Activated CD4-positive, alpha-beta memory T cell treated with anti-CD3 and anti-CD28 coated beads, Interleukin-2, amount 10 ng/mL, durations not matched to agents 7 days and 5 days (primary cell): ENCODE data around the gene GPLD1. TPM values are rescaled to one million over a fixed set of nuclear protein-coding genes. Genes with fewer than 3 reads are reported as not detected.

ENCODE experiments used
- CTCF ChIA-PET: fragments of 350-600 bp; sonication (Branson Sonifier 250); formaldehyde crosslinking; loops from one replicate; lab custom pipeline; 2021; ENCODE audit warnings: antibody characterized with exemption, inconsistent platforms; lab: Charles Lee
- POLR2A ChIA-PET: fragments of 350-600 bp; sonication (Branson Sonifier 250); formaldehyde crosslinking; loops from one replicate; lab custom pipeline; 2021; ENCODE audit warnings: antibody characterized with exemption; lab: Charles Lee
- DNase-seq: peaks from one replicate; pipeline ENCODE4 v3.0.0-alpha.2; 2020
- H3K27ac Mint-ChIP-seq: one replicate; pipeline ENCODE4 v1.8.0; 2021; ENCODE audit warnings: mild to moderate bottlenecking, mixed read lengths
- H3K27me3 Mint-ChIP-seq: one replicate; pipeline ENCODE4 v1.8.0; 2021; ENCODE audit warnings: mixed read lengths
- H3K36me3 Mint-ChIP-seq: one replicate; pipeline ENCODE4 v1.8.0; 2021; ENCODE audit warnings: low read depth, mixed read lengths
- H3K4me1 Mint-ChIP-seq: one replicate; pipeline ENCODE4 v1.8.0; 2021; ENCODE audit warnings: mixed read lengths
- H3K4me3 Mint-ChIP-seq: one replicate; pipeline ENCODE4 v1.8.0; 2021; ENCODE audit warnings: mild to moderate bottlenecking, mixed read lengths
- H3K9me3 Mint-ChIP-seq: one replicate; pipeline ENCODE4 v1.8.0; 2021; ENCODE audit warnings: mixed read lengths
- total RNA-seq, 2 experiments: library from RNA; stranded (reverse); gene quantifications; one replicate each; pipeline ENCODE4 v1.2.3, GENCODE V29; 2021

GPLD1 gene
- total RNA-seq, 2 experiments from 2014 or later: 0.18 to 0.20 TPM

- H3K27me3 Mint-ChIP-seq: peaks cover 2% of the 10 kb centered on the region
- no peak overlapping the region for H3K27ac Mint-ChIP-seq
- POLR2A ChIA-PET: interaction anchor here (0.6 kb wide), 1 partner anchor 167 kb away, joined by 3 read pairs; no protein-coding TSS in a partner anchor
Measured at GRCh38 chr6:24469811-24470210, 19.6 kb downstream of the GPLD1 start.

GRCh38 chr6:24464253-24465038 lies 24.9 kb downstream of the GPLD1 start:
- ChIA-PET POLR2A (no interaction called here), CTCF (interaction anchor here (1.0 kb wide), 1 partner anchor 10 kb away, joined by 4 read pairs; no protein-coding TSS in a partner anchor)
- H3K36me3 Mint-ChIP-seq: no peaks in the 10 kb centered on the region

More at GRCh38 chr6:24469811-24470210, 19.6 kb downstream of the GPLD1 start:
- H3K9me3 Mint-ChIP-seq: no peaks in the 10 kb centered on the region
- CTCF ChIA-PET: no interaction called here
- no peak overlapping the region for H3K4me3 Mint-ChIP-seq
- H3K36me3 Mint-ChIP-seq: no peaks in the 10 kb centered on the region
- no peak for DNase-seq
- no peaks in the 10 kb centered on the region for H3K4me1 Mint-ChIP-seq

GRCh38 chr6:24460966-24461365 lies 28.4 kb downstream of the GPLD1 start:
- Mint-ChIP-seq H3K9me3 (no peaks in the 10 kb centered on the region), H3K4me3 (no peak overlapping the region), H3K36me3 (no peaks in the 10 kb centered on the region), H3K27me3 (peaks cover 2% of the 10 kb centered on the region), H3K27ac (no peak overlapping the region), H3K4me1 (no peaks in the 10 kb centered on the region)
- ChIA-PET POLR2A (no interaction called here), CTCF (interaction anchor here (0.7 kb wide), 1 partner anchor 34 kb away, joined by 3 read pairs; the partner anchor contains the start of gene ALDH5A1)
- DNase-seq: no peak

More at GRCh38 chr6:24464253-24465038, 24.9 kb downstream of the GPLD1 start:
- no peaks in the 10 kb centered on the region for H3K9me3 Mint-ChIP-seq
- H3K27me3 Mint-ChIP-seq: peaks cover 2% of the 10 kb centered on the region
- no peaks in the 10 kb centered on the region for H3K4me1 Mint-ChIP-seq
- H3K27ac Mint-ChIP-seq: no peak overlapping the region
- no peak overlapping the region for H3K4me3 Mint-ChIP-seq
- DNase-seq: no peak

- Mint-ChIP-seq H3K36me3 (no peaks in the 10 kb centered on the region), H3K4me3 (no peak overlapping the region), H3K9me3 (no peaks in the 10 kb centered on the region), H3K4me1 (no peaks in the 10 kb centered on the region), H3K27me3 (no peaks in the 10 kb centered on the region), H3K27ac (no peak overlapping the region)
- ChIA-PET POLR2A (no interaction called here), CTCF (no interaction called here)
- no peak for DNase-seq
Measured at GRCh38 chr6:24458941-24459340, 30.4 kb downstream of the GPLD1 start.

GRCh38 chr6:24458134-24458533 lies 31.2 kb downstream of the GPLD1 start:
- no peak for DNase-seq
- Mint-ChIP-seq H3K27me3 (no peaks in the 10 kb centered on the region), H3K9me3 (no peaks in the 10 kb centered on the region), H3K36me3 (no peaks in the 10 kb centered on the region), H3K4me1 (no peaks in the 10 kb centered on the region), H3K4me3 (no peak overlapping the region), H3K27ac (no peak overlapping the region)
- CTCF ChIA-PET: interaction anchor here (0.7 kb wide), 1 partner anchor 27 kb away, joined by 3 read pairs; no protein-coding TSS in a partner anchor
- POLR2A ChIA-PET: no interaction called here

GRCh38 chr6:24455061-24455460 lies 34.3 kb downstream of the GPLD1 start:
- no peak for DNase-seq
- H3K9me3 Mint-ChIP-seq: no peaks in the 10 kb centered on the region
- ChIA-PET POLR2A (no interaction called here), CTCF (no interaction called here)
- no peaks in the 10 kb centered on the region for H3K27me3 Mint-ChIP-seq
- H3K27ac Mint-ChIP-seq: no peak overlapping the region
- no peaks in the 10 kb centered on the region for H3K4me1 Mint-ChIP-seq
- H3K36me3 Mint-ChIP-seq: no peaks in the 10 kb centered on the region
- H3K4me3 Mint-ChIP-seq: no peak overlapping the region

GRCh38 chr6:24454452-24454851 lies 34.9 kb downstream of the GPLD1 start:
- Mint-ChIP-seq H3K27ac (no peak overlapping the region), H3K4me1 (no peaks in the 10 kb centered on the region), H3K4me3 (no peak overlapping the region), H3K9me3 (no peaks in the 10 kb centered on the region), H3K36me3 (no peaks in the 10 kb centered on the region), H3K27me3 (no peaks in the 10 kb centered on the region)
- DNase-seq: no peak
- ChIA-PET CTCF (no interaction called here), POLR2A (no interaction called here)

GRCh38 chr6:24453921-24454320 lies 35.5 kb downstream of the GPLD1 start:
- CTCF ChIA-PET: no interaction called here
- H3K4me1 Mint-ChIP-seq: no peaks in the 10 kb centered on the region
- H3K4me3 Mint-ChIP-seq: no peak overlapping the region
- no peak for DNase-seq
- no peaks in the 10 kb centered on the region for H3K9me3 Mint-ChIP-seq
- POLR2A ChIA-PET: no interaction called here
- H3K36me3 Mint-ChIP-seq: no peaks in the 10 kb centered on the region
- no peak overlapping the region for H3K27ac Mint-ChIP-seq
- H3K27me3 Mint-ChIP-seq: no peaks in the 10 kb centered on the region

GRCh38 chr6:24451581-24452388 lies 37.6 kb downstream of the GPLD1 start:
- Mint-ChIP-seq H3K4me3 (no peak overlapping the region), H3K27ac (no peak overlapping the region), H3K4me1 (no peaks in the 10 kb centered on the region), H3K27me3 (no peaks in the 10 kb centered on the region), H3K9me3 (no peaks in the 10 kb centered on the region), H3K36me3 (no peaks in the 10 kb centered on the region)
- POLR2A ChIA-PET: no interaction called here
- no peak for DNase-seq
- CTCF ChIA-PET: no interaction called here

- Mint-ChIP-seq H3K27me3 (no peaks in the 10 kb centered on the region), H3K36me3 (no peaks in the 10 kb centered on the region), H3K4me3 (no peak overlapping the region), H3K27ac (no peak overlapping the region), H3K9me3 (no peaks in the 10 kb centered on the region), H3K4me1 (no peaks in the 10 kb centered on the region)
- no peak for DNase-seq
- POLR2A ChIA-PET: no interaction called here
- CTCF ChIA-PET: no interaction called here
Measured at GRCh38 chr6:24448828-24449525, 40.4 kb downstream of the GPLD1 start.

GRCh38 chr6:24448396-24448795 lies 41.0 kb downstream of the GPLD1 start:
- ChIA-PET POLR2A (no interaction called here), CTCF (no interaction called here)
- Mint-ChIP-seq H3K27me3 (no peaks in the 10 kb centered on the region), H3K4me3 (no peak overlapping the region), H3K36me3 (no peaks in the 10 kb centered on the region), H3K9me3 (no peaks in the 10 kb centered on the region), H3K4me1 (no peaks in the 10 kb centered on the region), H3K27ac (no peak overlapping the region)
- no peak for DNase-seq

- Mint-ChIP-seq H3K4me3 (no peak overlapping the region), H3K36me3 (no peaks in the 10 kb centered on the region), H3K27me3 (no peaks in the 10 kb centered on the region), H3K4me1 (no peaks in the 10 kb centered on the region), H3K9me3 (no peaks in the 10 kb centered on the region), H3K27ac (no peak overlapping the region)
- ChIA-PET CTCF (interaction anchor here (0.5 to 1.0 kb wide), 2 partner anchors 14 to 16 kb away, joined by 3 to 4 read pairs; no protein-coding TSS in a partner anchor), POLR2A (no interaction called here)
- no peak for DNase-seq
Measured at GRCh38 chr6:24446670-24447069, 42.7 kb downstream of the GPLD1 start.

- Mint-ChIP-seq H3K27ac (no peak overlapping the region), H3K36me3 (no peaks in the 10 kb centered on the region), H3K4me3 (no peak overlapping the region), H3K9me3 (no peaks in the 10 kb centered on the region), H3K27me3 (no peaks in the 10 kb centered on the region), H3K4me1 (no peaks in the 10 kb centered on the region)
- CTCF ChIA-PET: no interaction called here
- DNase-seq: no peak
- POLR2A ChIA-PET: no interaction called here
Measured at GRCh38 chr6:24445704-24446103, 43.7 kb downstream of the GPLD1 start.
